GM12892 (cell line): ENCODE measurements around the gene C7orf57.

ENCODE experiments used
- DNase-seq: peaks from one replicate; pipeline ENCODE4 v3.0.0; 2011; ENCODE audit not compliant: insufficient read length
- FAIRE-seq: peaks from 2 replicates; lab custom pipeline; 2011; peaks lifted over from hg19 to GRCh38; lab: Jason Lieb, UNC
- POLR2A ChIP-seq: IDR thresholded peaks from 2 replicates; pipeline ENCODE4 v1.6.1; 2011; ENCODE audit warnings: low read depth, low read length, control low read depth
- POLR2AphosphoS5 ChIP-seq: IDR thresholded peaks from 2 replicates; pipeline ENCODE4 v1.6.1; 2011; ENCODE audit warnings: low read depth, low read length, control low read depth
- TAF1 ChIP-seq: IDR thresholded peaks from 2 replicates; pipeline ENCODE4 v1.6.1; 2011; ENCODE audit warnings: low read depth, mild to moderate bottlenecking, control low read depth, low read length, borderline replicate concordance

C7orf57 gene

DNA sequence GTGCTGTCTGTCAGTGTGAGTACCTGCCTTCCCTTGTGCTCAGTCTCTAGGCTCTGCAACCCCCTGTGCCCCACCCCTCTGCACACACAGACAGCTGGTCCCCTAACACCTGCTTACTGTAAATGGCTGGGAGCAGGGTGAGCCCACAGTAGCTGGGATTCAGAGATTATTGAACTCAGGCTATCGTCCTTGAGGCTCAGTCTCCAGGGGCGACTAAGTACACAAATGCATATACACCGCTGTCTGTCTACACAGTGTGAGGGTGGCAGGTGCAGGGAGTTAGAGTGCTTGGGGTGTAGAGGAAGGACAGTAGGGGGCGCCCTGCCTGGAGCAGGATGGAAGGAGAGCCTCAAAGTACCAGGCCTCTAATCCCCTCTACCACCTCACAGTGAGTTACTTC, 66.6 kb downstream of the C7orf57 start:
- DNase-seq (no peak), FAIRE-seq (no peak)
- TF ChIP-seq POLR2A (no peak), POLR2AphosphoS5 (no peak), TAF1 (no peak)

DNA sequence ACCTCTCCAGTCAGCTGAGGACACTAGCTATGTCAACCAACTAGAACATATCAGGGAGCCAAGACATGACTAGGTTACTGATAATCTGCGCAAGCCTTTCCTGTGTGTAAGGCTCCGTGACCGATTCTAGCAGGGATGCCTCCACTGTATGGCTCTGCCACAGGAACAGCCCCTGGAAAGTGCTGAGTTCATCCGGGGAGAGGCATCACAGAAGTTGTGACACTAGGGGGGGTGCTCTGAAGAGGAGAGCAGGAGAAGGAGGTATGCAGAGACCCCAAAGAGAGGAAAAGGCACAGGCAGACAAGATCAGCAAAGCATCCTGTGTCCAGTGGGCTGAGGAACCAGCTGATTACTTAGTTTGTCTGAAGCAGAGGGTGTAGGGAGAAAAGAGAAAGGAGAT, 67.2 kb downstream of the C7orf57 start:
- TF ChIP-seq POLR2A: no peak
- no peak for TF ChIP-seq POLR2AphosphoS5
- no peak for TF ChIP-seq TAF1
- no peak for FAIRE-seq
- no peak for DNase-seq

GRCh38 chr7:48105045-48105444, 69.7 kb downstream of the C7orf57 start:
- FAIRE-seq (no peak), DNase-seq (no peak)
- TF ChIP-seq POLR2A: no peak
- TF ChIP-seq TAF1: no peak
- no peak for TF ChIP-seq POLR2AphosphoS5

- no peak for TF ChIP-seq TAF1
- no peak for TF ChIP-seq POLR2AphosphoS5
- TF ChIP-seq POLR2A: no peak
- no peak for FAIRE-seq
- no peak for DNase-seq
These were observed 71.7 kb downstream of the C7orf57 start for GRCh38 chr7:48106906-48107659.

- FAIRE-seq: no peak
These were observed 72.7 kb downstream of the C7orf57 start for GRCh38 chr7:48107926-48108472.

GRCh38 chr7:48108959-48109847, 73.9 kb downstream of the C7orf57 start:
- FAIRE-seq: no peak
- no peak for DNase-seq
- TF ChIP-seq POLR2A: no peak
- TF ChIP-seq TAF1: no peak
- TF ChIP-seq POLR2AphosphoS5: no peak

More at GRCh38 chr7:48107926-48108472, 72.7 kb downstream of the C7orf57 start:
- no peak for DNase-seq
- TF ChIP-seq TAF1: no peak
- no peak for TF ChIP-seq POLR2A
- no peak for TF ChIP-seq POLR2AphosphoS5

DNA sequence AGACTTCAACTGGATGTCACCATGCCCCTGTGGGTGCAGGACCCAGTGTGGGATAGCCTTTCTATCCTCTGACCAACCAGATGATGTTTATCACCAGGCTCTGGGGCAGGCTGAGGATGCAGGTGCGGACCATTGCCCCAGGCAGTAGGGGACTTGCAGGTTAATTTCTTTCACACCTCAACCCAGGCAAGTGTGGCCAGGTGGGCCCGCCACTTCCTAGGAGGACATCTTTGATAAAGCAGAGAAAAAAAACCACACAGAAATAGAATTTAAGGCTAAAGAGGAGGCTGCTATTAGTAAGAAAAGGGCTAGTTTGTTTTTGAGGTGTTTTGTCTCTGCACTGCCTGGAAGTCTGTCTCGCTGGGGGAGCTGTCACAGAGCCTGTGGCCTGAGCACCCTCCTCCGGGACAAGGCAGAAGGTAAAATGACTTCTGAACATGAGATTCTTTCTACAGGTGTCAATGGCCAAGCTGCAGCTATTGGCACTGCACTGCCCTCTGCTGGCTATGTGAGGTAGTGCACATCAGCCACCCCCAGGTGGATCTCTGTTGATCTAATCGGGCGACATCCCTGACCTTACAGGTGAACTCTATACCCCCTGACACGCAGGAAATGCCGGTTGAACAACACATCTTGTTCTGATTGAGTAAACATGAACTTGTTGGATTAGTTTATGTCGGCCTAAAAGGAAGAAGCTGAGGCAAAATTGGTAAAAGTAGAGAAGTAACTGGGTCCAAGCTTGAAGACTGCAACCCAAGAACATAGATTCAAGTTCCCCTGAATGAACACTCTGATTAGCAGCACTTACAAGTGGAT, 74.7 kb downstream of the C7orf57 start:
- FAIRE-seq (peak; percentile 89), DNase-seq (peak; percentile 50)
- TF ChIP-seq TAF1: no peak
- no peak for TF ChIP-seq POLR2A
- TF ChIP-seq POLR2AphosphoS5: no peak

DNA sequence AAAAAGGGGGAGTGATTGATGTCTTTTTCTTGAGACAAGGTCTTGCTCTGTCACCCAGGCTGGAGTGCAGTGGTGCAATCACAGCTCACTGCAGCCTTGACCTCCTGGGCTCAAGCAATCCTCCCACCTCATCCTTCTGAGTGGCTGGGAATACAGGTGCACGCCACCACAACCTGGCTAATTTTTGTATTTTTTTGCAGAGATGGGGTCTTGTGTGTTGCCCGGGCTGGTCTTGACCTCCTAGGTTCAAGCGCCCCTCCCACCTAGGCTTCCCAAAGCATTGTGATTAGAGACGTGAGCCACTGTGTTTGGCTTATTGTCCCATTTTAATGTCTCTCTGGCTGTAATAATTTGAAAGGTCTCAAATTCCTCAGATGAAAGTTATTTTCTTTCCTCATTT, 75.5 kb downstream of the C7orf57 start:
- no peak for DNase-seq
- no peak for FAIRE-seq
- TF ChIP-seq POLR2A (no peak), TAF1 (no peak), POLR2AphosphoS5 (no peak)
